ENCODE results near the gene RELT. TPM values are rescaled to one million over a fixed set of nuclear protein-coding genes. Genes with fewer than 3 reads are reported as not detected.

Gene RELT
- total and polyA plus RNA-seq, 2 of the 13 experiments (the other 11 are each of a cell fraction or from before 2014, with no cell fraction given): 2.5 to 4.7 TPM

GRCh38 chr11:73348838-73349237, 27.4 kb upstream of the RELT start:
- H3K9ac ChIP-seq (ENCODE audit: insufficient read depth, low read depth, low read length): no peak overlapping the region
- FAIRE-seq: no peak
- WGBS (ENCODE audit: low lambda C conversion rate): 98% methylated on average over 3 of the region's 5 CpGs

DNA sequence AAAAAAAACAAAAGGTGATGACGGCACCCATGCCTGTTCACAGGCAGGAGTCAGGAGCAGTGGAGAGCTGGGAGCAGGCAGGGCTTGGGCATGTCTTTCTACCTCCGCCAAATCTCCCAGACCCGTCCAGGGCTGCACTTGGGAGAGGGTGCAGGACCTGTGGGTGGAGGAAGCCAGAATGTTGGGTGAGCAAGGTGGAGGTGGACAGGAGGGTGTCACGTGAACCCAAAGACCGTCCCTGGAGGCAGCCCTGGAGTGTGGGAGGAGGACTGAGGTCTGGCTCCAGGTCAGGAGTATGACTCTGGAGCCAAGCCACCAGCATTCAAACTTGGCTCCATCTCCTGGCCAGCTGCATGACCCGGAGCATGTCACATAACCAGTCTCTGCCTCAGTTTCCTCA, 26.6 kb upstream of the RELT start:
- no TSS peak for BruUV-seq (replicated peaks)
- peaks cover 18% of the 10 kb centered on the region; the same call in 1 of the 2 replicates for H4K20me1 ChIP-seq (ENCODE audit: insufficient read depth, low read length)
- CTCF ChIA-PET (ENCODE audit: low intra/inter-chr PET ratio, low total read pairs): no interaction called here
- in situ Hi-C loops (cut with HindIII; ENCODE audit: extremely low pct_ligation_motif_present, low pct_unique_long_range_greater_than_20kb): loop anchor here (5.0 kb wide), 1 partner anchor 43 kb away; no protein-coding TSS in a partner anchor
- no peak overlapping the region for H3K4me3 ChIP-seq (replicated peaks in 1 of 3; ENCODE audit: insufficient read depth in 1 of 3, low read depth in 2 of 3, low read length in 3 of 3)
- 96% methylated on average over 6 of the region's 6 CpGs for WGBS (ENCODE audit: low lambda C conversion rate)
- FAIRE-seq: no peak
- no peak overlapping the region for H2AFZ ChIP-seq (ENCODE audit: low read length)
- no peak overlapping the region for H3K4me2 ChIP-seq (ENCODE audit: low read depth, low read length)
- no peaks in the 10 kb centered on the region for H3K27me3 ChIP-seq (ENCODE audit: control insufficient read depth in 1 of 2, insufficient read depth in 2 of 2, low read length in 2 of 2)
- no peaks in the 10 kb centered on the region for H3K9me3 ChIP-seq (ENCODE audit: low read length)
- no peak for TF ChIP-seq ZNF275 (CRISPR knock-in tag; IDR thresholded peaks at IDR 0.05; ENCODE audit: borderline replicate concordance)
- no peak for ATAC-seq
- POLR2A ChIA-PET: no interaction called here
- peaks cover 15 to 29% of the 10 kb centered on the region in 2 experiments; a peak in 4 of 5 replicates for H3K36me3 ChIP-seq (replicated peaks in 1 of 2; ENCODE audit: control insufficient read depth in 1 of 2, insufficient read depth in 2 of 2, low read length in 2 of 2)
- H3K79me2 ChIP-seq (ENCODE audit: insufficient read depth, low read length): peaks cover 3% of the 10 kb centered on the region
- H3K27ac ChIP-seq (ENCODE audit: extremely low read length, insufficient read depth, low read length): no peak overlapping the region
- H3K4me1 ChIP-seq (ENCODE audit: insufficient read depth, low read length): peaks cover 33% of the 10 kb centered on the region
- no peak overlapping the region for H3K9ac ChIP-seq (ENCODE audit: insufficient read depth, low read depth, low read length)
- no peak for DNase-seq (ENCODE audit: low spot score)
- intact Hi-C loops (cut with micrococcal nuclease; ENCODE audit: unreplicated experiment): no loop called here

More at GRCh38 chr11:73348838-73349237, 27.4 kb upstream of the RELT start:
- H3K27ac ChIP-seq (ENCODE audit: extremely low read length, insufficient read depth, low read length): no peak overlapping the region
- intact Hi-C loops (cut with micrococcal nuclease; ENCODE audit: unreplicated experiment) (no loop called here), in situ Hi-C loops (cut with HindIII; ENCODE audit: extremely low pct_ligation_motif_present, low pct_unique_long_range_greater_than_20kb) (no loop called here)
- no peak overlapping the region for H3K4me2 ChIP-seq (ENCODE audit: low read depth, low read length)
- TF ChIP-seq, protein P1, sequence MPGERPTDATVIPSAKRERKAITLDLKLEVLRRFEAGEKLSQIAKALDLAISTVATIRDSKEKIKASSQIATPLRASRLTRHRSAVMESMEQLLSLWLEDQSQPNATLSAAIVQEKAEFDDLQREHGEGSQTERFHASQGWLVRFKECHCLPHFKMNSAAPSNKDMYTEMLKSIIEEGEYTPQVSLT (CRISPR knock-in tag; IDR thresholded peaks at IDR 0.05; ENCODE audit: borderline replicate concordance, low read depth): no peak
- no peak for TF ChIP-seq ZNF354B (CRISPR knock-in tag; IDR thresholded peaks at IDR 0.05)
- no peak for TF ChIP-seq SPEN (CRISPR knock-in tag; IDR thresholded peaks at IDR 0.05; ENCODE audit: low read depth)
- no peak for TF ChIP-seq ZNF773 (CRISPR knock-in tag; IDR thresholded peaks at IDR 0.05; ENCODE audit: borderline replicate concordance)
- no peak for TF ChIP-seq MED13 (CRISPR knock-in tag; IDR thresholded peaks at IDR 0.05)
- TF ChIP-seq SMC3 (IDR thresholded peaks at IDR 0.05; ENCODE audit: low read length): no peak
- no peak for TF ChIP-seq GATAD2A (CRISPR knock-in tag; IDR thresholded peaks at IDR 0.05)
- peaks cover 3% of the 10 kb centered on the region for H3K79me2 ChIP-seq (ENCODE audit: insufficient read depth, low read length)
- peaks cover 22% of the 10 kb centered on the region; the same call in 1 of the 2 replicates for H4K20me1 ChIP-seq (ENCODE audit: insufficient read depth, low read length)
- H3K36me3 ChIP-seq (replicated peaks in 1 of 2; ENCODE audit: control insufficient read depth in 1 of 2, insufficient read depth in 2 of 2, low read length in 2 of 2): peaks cover 12 to 29% of the 10 kb centered on the region in 2 experiments; a peak in 4 of 5 replicates
- CTCF ChIA-PET (ENCODE audit: low intra/inter-chr PET ratio, low total read pairs): no interaction called here
- POLR2A ChIA-PET: no interaction called here
- no TSS peak for BruUV-seq (replicated peaks)
- DNase-seq (ENCODE audit: low spot score): no peak
- H3K4me1 ChIP-seq (ENCODE audit: insufficient read depth, low read length): peaks cover 33% of the 10 kb centered on the region
- H2AFZ ChIP-seq (ENCODE audit: low read length): no peak overlapping the region
- H3K27me3 ChIP-seq (ENCODE audit: control insufficient read depth in 1 of 2, insufficient read depth in 2 of 2, low read length in 2 of 2): no peaks in the 10 kb centered on the region
- no peak for ATAC-seq
- H3K4me3 ChIP-seq (replicated peaks in 1 of 3; ENCODE audit: insufficient read depth in 1 of 3, low read depth in 2 of 3, low read length in 3 of 3): no peak overlapping the region
- H3K9me3 ChIP-seq (ENCODE audit: low read length): no peaks in the 10 kb centered on the region
